HG03045 (cell line): ENCODE results near the gene LINC00632.
"Not testable (repeated sequence)": the region's sequence is repeated elsewhere in the genome, so short reads cannot be mapped to it uniquely, and the experiment has no call there.

Experiments used
- ATAC-seq: cut with Tn5 transposase; IDR thresholded peaks from one replicate; pipeline ENCODE4 v1.9.1; 2021; ENCODE audit warnings: mild to moderate bottlenecking, moderate library complexity; ENCODE audit not compliant: unreplicated experiment

Gene LINC00632

DNA sequence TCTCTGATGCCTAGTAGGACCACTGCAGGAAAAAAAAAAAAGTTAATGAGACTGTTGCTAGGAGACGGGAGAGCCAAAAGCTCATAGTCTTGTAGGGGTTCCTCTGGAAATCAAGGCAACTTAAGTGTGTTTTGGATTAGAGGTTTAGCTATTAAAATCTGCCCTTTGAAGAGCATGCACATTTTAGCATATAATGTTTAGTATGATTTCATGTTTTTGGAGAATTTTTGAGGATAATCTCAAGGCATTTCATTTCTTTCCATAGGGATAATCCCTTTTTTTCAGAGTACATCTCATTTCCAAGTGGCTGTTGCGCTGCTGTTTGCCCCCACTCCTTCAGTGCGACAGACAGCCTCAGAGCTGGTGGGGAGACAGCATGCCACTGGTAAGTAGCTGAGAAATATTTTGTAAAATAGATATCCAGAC lies at the start of gene LINC00632:
TSS of gene LINC00632 (plus strand) at position 339 of the 426 bp plus-strand sequence.
- no peak for ATAC-seq

DNA sequence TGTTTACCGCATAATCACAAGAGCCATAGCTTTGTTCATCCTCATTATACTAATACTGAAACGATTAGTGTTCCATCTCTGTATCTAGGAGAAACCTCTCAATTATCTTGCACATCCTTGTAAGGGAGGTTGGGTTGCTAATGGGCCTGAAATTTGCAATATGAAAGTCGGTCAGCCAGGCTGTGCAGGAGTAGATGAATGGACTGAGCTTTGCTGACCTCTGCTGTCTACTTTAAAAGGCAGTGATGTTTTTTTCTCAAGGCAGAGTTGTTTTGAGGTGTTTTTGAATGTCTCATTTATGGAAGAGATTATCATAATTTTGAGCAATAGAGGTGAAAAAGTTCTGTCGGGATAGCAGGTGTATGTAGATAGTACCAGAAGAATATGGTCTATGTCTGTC lies 47.9 kb upstream of the LINC00632 start:
- ATAC-seq, result no peak

DNA sequence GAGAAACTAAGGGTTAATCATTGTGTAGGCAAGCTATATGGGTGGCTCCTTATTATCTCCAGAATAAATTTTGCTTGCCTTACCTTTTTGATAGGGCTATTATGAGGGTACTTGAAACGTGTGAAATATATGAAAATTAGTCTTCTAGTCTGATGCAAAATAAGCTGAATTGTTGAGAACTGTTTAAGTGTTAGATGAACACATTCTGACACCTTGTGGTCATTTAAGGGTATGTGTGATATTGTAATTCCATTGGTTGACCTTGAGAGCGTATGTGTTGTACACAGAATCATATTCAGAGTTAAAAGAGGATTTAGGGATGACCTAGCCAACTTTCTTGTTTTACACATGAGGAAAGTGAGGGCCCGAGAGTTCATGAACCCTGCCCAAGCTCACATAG lies 44.6 kb upstream of the LINC00632 start:
- ATAC-seq, result no peak

DNA sequence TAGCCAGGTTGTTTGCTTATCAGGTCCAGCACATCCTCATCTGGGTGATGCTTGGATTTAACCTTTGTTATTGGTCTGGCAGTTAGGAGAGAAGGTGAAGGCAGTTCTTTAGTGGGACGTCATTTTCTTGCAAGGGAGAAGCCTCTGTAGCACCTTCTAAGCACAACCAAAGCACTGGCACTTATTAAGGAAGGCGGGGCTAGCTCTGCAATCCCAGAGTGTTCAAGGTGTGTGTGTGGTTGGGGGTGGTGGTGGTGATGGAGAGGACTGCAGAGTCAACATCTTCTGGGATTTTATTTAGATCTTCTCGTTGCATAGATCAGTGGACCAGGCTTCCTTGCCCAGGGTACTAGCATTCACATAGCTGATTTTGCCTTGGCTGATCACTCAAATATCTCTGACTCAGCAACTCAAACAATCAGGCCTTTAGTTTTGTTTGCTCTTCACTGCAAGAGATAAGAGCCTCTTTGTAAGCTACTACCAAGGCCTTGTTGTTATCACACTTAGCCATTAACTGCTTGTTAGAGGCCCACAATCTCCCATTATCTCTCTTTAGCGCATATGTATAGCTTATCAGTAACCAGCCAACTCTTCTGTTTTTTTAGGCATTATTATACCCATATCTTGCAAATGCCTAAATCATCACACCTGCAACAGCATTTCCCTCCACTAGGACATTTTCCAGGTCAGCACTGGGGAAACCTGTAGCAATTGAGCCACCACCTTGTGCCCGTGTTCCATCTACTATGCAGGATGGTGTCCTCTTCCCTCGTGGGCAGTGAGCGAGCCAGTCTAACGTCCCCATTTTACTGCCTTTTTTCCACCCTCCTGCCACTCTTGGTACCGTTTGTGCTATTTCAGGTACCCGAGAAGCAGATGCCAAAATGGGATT lies 36.5 kb upstream of the LINC00632 start:
- no peak for ATAC-seq

GRCh38 chrX:140687706-140688105 lies 21.9 kb upstream of the LINC00632 start:
- ATAC-seq, result no peak

DNA sequence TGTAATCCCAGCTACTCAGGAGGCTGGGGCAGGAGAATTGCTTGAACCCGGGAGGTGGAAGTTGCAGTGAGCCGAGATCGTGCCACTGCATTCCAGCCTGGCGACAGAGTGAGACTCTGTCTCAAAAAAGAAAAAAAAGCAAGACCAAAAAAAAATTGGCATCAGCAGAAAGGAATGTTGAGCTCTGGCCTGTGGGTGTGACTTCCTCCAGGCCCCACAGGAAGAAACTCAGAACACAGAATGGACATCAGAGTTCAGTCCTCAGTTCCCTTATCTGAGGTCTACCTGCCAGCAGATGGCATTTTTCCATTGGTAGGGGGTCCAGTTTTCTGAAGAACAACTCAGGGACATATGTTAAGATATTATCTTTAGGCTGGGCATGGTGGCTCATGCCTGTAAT lies 18.0 kb upstream of the LINC00632 start:
- ATAC-seq, result not testable (repeated sequence)

- ATAC-seq, result no peak
Observed at GRCh38 chrX:140697618-140698017, 11.9 kb upstream of the LINC00632 start.

GRCh38 chrX:140701480-140701879 lies 8.1 kb upstream of the LINC00632 start:
- ATAC-seq, result no peak

- ATAC-seq, result no peak
Observed at GRCh38 chrX:140710710-140711109, 1.2 kb downstream of the LINC00632 start.

GRCh38 chrX:140711894-140712293 lies 2.3 kb downstream of the LINC00632 start:
- no peak for ATAC-seq

- no peak for ATAC-seq
Observed at GRCh38 chrX:140712413-140713173, 3.0 kb downstream of the LINC00632 start.

GRCh38 chrX:140713174-140713539 lies 3.6 kb downstream of the LINC00632 start:
- ATAC-seq, result no peak

GRCh38 chrX:140715787-140716186 lies 6.2 kb downstream of the LINC00632 start:
- ATAC-seq, result no peak

GRCh38 chrX:140723121-140723715 lies 13.7 kb downstream of the LINC00632 start:
- no peak for ATAC-seq

GRCh38 chrX:140724309-140724708 lies 14.8 kb downstream of the LINC00632 start:
- no peak for ATAC-seq

- no peak for ATAC-seq
Observed at GRCh38 chrX:140724736-140725135, 15.2 kb downstream of the LINC00632 start.

GRCh38 chrX:140725500-140725899 lies 15.9 kb downstream of the LINC00632 start:
- ATAC-seq, result no peak

GRCh38 chrX:140733766-140734342 lies 24.3 kb downstream of the LINC00632 start:
- no peak for ATAC-seq

DNA sequence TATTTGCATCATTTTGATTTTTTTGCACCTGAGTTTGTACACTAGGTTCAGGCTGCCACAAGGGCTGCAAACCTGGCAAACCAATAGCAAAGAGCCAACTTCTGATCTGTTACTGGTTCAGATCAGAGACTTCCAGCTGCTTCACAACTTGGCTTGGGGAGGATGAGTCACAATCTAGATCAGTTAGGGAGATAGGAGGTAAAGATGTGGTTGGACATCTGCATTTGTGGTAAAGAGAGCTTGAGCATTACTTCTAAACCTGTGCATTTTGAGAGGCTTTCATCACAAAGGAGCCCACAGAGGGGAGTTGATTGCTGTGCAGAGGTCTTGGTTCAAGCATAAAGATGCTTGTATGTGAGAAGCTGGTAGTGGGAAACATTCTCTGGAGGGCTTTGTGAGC lies 34.5 kb downstream of the LINC00632 start:
- no peak for ATAC-seq

- no peak for ATAC-seq
Observed at GRCh38 chrX:140756941-140757340, 47.4 kb downstream of the LINC00632 start.

DNA sequence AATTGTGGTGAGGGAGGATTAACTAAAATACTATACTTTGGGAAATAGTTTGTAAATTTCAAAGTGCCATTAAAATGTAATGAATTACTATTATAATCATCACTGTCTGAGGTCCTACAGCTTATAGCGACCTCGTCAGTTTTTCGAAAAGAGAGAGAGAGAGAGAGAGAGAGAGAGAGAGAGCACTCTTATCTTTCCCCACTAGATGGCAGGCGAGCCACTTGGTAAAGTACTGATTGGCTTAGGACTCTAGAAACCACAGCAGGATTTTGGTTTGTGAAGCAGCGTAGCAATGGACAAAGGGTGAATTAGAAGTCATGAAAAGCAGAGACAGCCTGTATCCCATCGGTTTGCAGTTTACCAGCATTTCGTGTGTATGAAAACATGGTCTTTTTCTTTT lies 52.5 kb downstream of the LINC00632 start:
- no peak for ATAC-seq
